Omental fat pad (tissue), 4 donors: Measurements from ENCODE around the gene LGR6. TPM values are rescaled to one million over a fixed set of nuclear protein-coding genes. Genes with fewer than 3 reads are reported as not detected.
"Not testable (repeated sequence)": the region's sequence is repeated elsewhere in the genome, so short reads cannot be mapped to it uniquely, and the experiment has no call there.

ENCODE experiments used
- ATAC-seq: fragments of 150-250 bp; one replicate; pipeline ENCODE4 v1.9.1; 2016; ENCODE audit warnings: mild to moderate bottlenecking, moderate library complexity; ENCODE audit not compliant: low FRiP score
- DNase-seq: peaks from one replicate; pipeline ENCODE4 v3.0.0-alpha.2; 2019; ENCODE audit warnings: low spot score
- CTCF ChIP-seq, 3 donors: fragments of 450-650 bp; IDR thresholded peaks; one replicate each; pipeline ENCODE4 v1.5.1; 2016 to 2017; ENCODE audit warnings: antibody characterized with exemption in 3 of 3, mild to moderate bottlenecking in 3 of 3, moderate library complexity in 2 of 3
- total RNA-seq, 4 donors: library from RNA; depleted of rRNA; stranded (reverse); fragments of >200 nt; gene quantifications; one replicate each; pipeline ENCODE4 v1.1.0, GENCODE V29; 2016

LGR6 gene
- total RNA-seq, 4 donors from 2014 or later, result 0.28 to 0.32 TPM; not detected in 2

DNA sequence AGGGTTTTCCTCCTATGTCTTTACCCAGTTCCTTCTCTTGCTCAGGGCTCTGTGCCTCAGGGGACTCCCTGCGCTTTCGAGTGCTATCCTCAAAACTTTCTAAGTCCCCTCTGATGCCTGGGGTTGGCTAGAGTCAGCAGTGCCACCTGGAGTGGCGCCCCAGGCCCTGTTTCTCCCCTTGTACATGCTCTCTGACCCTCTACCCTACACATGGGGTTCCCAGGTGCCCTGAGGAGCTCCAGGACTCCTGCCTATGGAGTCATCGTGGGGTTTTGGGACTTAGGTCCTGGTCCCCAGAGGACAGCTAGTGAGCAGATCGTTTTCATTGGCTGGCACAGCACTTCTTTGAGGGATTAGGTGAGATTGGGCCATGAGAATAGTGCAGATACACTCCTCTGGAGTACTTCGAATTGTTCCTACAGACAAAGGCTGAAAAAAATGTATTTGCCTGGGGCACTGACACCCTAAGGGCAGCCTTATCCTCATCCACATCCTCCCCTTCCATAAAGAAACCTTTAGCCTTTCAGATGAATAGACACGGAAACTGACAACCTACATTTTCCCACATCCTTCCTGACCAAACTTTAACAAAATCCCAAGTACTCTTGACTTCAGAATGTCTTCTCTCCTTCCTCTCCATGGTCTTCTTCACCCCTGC is 41.5 kb downstream of the LGR6 start:
- TF ChIP-seq CTCF (IDR thresholded peaks at IDR 0.05), result no peak
- ATAC-seq, result no peak
- no peak for DNase-seq

DNA sequence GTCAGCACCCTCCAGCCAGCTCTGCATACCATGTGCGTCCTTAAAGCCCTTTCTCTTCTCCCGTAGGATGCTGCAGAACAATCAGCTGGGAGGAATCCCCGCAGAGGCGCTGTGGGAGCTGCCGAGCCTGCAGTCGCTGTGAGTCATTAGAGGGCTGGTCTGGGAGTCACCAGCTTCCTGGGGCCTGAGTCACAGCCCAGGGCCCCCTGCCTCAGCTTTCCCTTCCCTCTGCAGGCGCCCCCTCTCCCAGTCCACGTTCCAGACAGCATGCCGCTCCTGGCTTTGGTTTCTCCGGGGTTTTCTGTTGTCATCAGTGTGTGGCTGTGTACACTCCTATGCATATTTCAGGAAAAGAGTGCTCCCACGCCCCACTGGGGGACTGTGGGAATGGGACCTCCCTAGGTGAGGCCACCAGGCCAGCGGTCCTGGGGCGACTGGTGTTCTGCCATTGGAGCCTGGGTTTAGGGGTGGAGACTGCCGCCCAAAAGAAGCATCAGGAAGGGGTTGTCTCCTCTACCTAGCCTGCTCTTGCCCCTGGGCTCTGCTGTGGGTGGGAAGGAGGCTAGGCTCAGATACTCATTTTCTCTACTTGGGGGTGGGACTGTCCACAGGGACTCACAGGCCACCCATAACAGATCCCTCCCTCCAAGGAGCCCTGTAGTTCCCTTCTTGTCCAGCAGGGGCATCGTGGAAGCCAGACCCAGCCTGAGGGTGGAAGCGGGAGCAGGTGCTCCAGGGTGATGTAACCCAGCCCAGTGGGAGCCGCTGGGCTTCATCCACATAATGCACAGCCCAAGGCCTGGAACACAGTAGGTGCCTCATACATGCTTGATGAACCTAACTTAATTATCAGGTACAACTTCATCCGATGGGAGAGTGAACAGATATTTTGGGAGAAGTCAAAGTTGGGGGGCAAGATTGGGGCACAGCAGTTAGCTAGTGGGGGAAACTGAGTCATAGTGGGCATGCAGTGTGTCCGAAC is 42.5 kb downstream of the LGR6 start:
- ATAC-seq, result peak; percentile 88
- peak; percentile 50 for DNase-seq
- peak in 2 of 3 donors; percentile 30 to 45 for TF ChIP-seq CTCF (IDR thresholded peaks at IDR 0.05)

DNA sequence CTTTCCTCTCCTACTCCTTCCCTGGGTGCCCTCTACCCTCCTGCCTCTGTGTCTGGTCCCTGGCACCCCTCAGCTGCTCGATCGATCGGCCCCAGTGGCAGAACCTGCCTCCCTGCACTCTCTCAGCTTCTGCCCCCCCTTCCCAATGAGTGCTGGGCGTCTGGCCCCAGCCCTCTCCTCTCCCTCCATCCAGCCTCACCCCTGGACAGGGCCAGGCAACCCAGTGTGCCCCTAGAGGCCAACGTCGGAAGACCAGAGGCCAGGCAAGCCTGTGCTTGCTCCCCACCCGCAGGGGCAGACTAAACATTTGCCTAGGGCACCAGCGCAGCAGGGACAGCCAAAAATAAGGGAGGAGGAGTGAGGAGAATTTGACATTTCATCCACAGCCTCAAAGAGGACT is 43.5 kb downstream of the LGR6 start:
- ATAC-seq (no peak), DNase-seq (no peak)
- no peak for TF ChIP-seq CTCF (IDR thresholded peaks at IDR 0.05)

- DNase-seq (no peak), ATAC-seq (no peak)
- TF ChIP-seq CTCF (IDR thresholded peaks at IDR 0.05), result no peak
Observed at GRCh38 chr1:202238914-202239313, 45.3 kb downstream of the LGR6 start.

DNA sequence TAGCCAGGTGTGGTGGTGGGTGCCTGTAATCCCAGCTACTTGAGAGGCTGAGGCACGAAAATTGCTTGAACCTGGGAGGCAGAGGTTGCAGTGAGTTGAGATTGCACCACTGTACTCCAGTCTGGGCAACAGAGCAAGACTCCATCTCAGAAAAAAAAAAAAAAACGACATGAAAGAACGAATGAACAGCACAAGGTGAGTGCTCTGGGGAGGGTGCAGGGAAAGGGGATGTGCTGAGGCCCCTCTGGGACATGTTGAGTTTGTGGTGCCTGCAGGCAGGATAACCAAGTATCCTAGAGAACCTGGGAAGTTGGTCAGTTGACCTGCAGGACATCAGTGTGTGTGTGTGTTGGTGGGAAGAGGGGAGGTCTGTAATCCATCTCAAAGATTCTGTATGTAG is 46.6 kb downstream of the LGR6 start:
- DNase-seq, result not testable (repeated sequence)

GRCh38 chr1:202240956-202241355 is 47.4 kb downstream of the LGR6 start:
- TF ChIP-seq CTCF (IDR thresholded peaks at IDR 0.05), result no peak
- ATAC-seq, result no peak
- DNase-seq, result no peak

More for the DNA sequence above, 46.6 kb downstream of the LGR6 start:
- not testable (repeated sequence) for ATAC-seq

DNA sequence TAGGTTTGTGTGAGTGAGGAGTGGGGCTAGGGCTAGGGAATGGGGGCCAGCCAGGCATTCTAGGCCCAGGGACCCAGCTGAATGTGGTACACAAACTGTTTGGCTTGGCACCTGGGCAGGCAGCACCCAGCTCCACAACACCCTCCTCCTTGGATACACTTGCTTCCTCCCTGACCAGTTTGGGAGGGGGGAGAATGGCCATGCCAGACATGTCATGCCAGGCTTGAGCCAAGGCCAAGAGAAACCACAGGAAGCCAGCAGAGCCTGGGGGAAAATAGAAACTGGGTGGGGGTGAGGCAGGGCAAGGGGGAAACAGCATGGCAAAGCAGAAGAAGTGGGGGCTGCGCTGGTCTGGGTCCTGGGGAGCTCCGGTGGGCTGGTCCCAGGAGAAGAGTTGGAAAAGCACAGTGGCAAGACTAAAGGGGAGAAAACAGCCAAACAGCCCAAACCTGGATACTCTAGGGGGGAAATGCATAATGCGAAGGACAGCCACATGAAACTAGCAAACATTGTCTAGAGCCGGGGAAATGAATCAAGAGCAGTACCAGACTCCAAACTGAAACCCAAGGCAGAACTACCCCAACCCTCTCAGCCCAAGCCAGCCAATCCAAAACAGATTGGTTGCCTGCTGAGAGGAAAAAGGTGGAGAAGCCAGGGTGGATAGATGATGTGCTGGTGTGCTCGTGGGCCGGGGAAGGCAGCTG is 47.9 kb downstream of the LGR6 start:
- TF ChIP-seq CTCF (IDR thresholded peaks at IDR 0.05), result no peak
- ATAC-seq (no peak), DNase-seq (no peak)
